HepG2 (cell line): Measurements from ENCODE around the gene TAGLN. TPM values are rescaled to one million over a fixed set of nuclear protein-coding genes. Genes with fewer than 3 reads are reported as not detected.

ENCODE experiments used
- BCL3 ChIP-seq: sonication (generic); formaldehyde crosslinking; IDR thresholded peaks from 2 replicates; pipeline ENCODE4 v1.5.1; 2020; ENCODE audit warnings: mild to moderate bottlenecking, missing genetic modification reagents, moderate library complexity
- CSRNP1 ChIP-seq: sonication (generic); formaldehyde crosslinking; IDR thresholded peaks from 2 replicates; pipeline ENCODE4 v1.8.1; 2023; ENCODE audit warnings: mild to moderate bottlenecking, missing genetic modification reagents
- FOXA3 ChIP-seq: IDR thresholded peaks from 2 replicates; pipeline ENCODE4 v1.6.1; 2016; ENCODE audit warnings: missing genetic modification reagents, missing compliant biosample characterization
- GTF3A ChIP-seq: sonication (generic); formaldehyde crosslinking; conservative IDR thresholded peaks from 2 replicates; pipeline ENCODE4 v1.4.0; 2020; ENCODE audit warnings: mild to moderate bottlenecking, missing genetic modification reagents
- HOXA5 ChIP-seq: sonication (generic); formaldehyde crosslinking; IDR thresholded peaks from 2 replicates; pipeline ENCODE4 v1.4.0; 2020; ENCODE audit warnings: missing genetic modification reagents
- KMT2A ChIP-seq: sonication (generic); formaldehyde crosslinking; IDR thresholded peaks from 2 replicates; pipeline ENCODE4 v1.4.0; 2020; ENCODE audit warnings: missing genetic modification reagents
- MIXL1 ChIP-seq: IDR thresholded peaks from 2 replicates; pipeline ENCODE4 v1.6.1; 2016
- NAIF1 ChIP-seq: sonication (generic); formaldehyde crosslinking; IDR thresholded peaks from 2 replicates; pipeline ENCODE4 v1.5.0; 2020; ENCODE audit warnings: mild to moderate bottlenecking, missing genetic modification reagents, borderline replicate concordance
- NFKBIZ ChIP-seq: IDR thresholded peaks from 2 replicates; pipeline ENCODE4 v1.6.1; 2018; ENCODE audit warnings: missing genetic modification reagents, missing compliant biosample characterization
- RFX3 ChIP-seq: IDR thresholded peaks from 2 replicates; pipeline ENCODE4 v1.6.1; 2016; ENCODE audit warnings: missing biosample characterization, missing genetic modification reagents
- SMARCC2 ChIP-seq: fragments of 450-650 bp; IDR thresholded peaks from 2 replicates; pipeline ENCODE4 v1.6.1; 2017; ENCODE audit warnings: antibody characterized with exemption, mild to moderate bottlenecking
- SOX6 ChIP-seq, 2 experiments: fragments of 450-650 bp in 1 of 2; sonication (generic) in 1 of 2; formaldehyde crosslinking in 1 of 2; IDR thresholded peaks; 2 replicates each; pipeline versions ENCODE4 v1.4.0 to v1.6.1; 2017 to 2020; ENCODE audit warnings: antibody characterized with exemption in 1 of 2, mild to moderate bottlenecking in 1 of 2, missing genetic modification reagents in 1 of 2
- SP4 ChIP-seq: sonication (generic); formaldehyde crosslinking; IDR thresholded peaks from 2 replicates; pipeline ENCODE4 v1.8.1; 2023; ENCODE audit warnings: mild to moderate bottlenecking, missing genetic modification reagents
- WIZ ChIP-seq: sonication (generic); formaldehyde crosslinking; IDR thresholded peaks from 2 replicates; pipeline ENCODE4 v1.5.1; 2020; ENCODE audit warnings: mild to moderate bottlenecking, missing genetic modification reagents
- YEATS2 ChIP-seq: sonication (generic); formaldehyde crosslinking; IDR thresholded peaks from 2 replicates; pipeline ENCODE4 v1.4.0; 2020; ENCODE audit warnings: missing genetic modification reagents, borderline replicate concordance
- ZBTB4 ChIP-seq: sonication (generic); formaldehyde crosslinking; IDR thresholded peaks from 2 replicates; pipeline ENCODE4 v1.4.0; 2020; ENCODE audit warnings: missing genetic modification reagents, mild to moderate bottlenecking, borderline replicate concordance
- ZMAT3 ChIP-seq: sonication (generic); formaldehyde crosslinking; conservative IDR thresholded peaks from 2 replicates; pipeline ENCODE4 v1.7.0; 2021; ENCODE audit warnings: missing genetic modification reagents
- ZNF235 ChIP-seq: sonication (generic); formaldehyde crosslinking; IDR thresholded peaks from 2 replicates; pipeline ENCODE4 v1.8.1; 2023; ENCODE audit warnings: mild to moderate bottlenecking, missing genetic modification reagents, borderline replicate concordance
- ZNF382 ChIP-seq: sonication (generic); formaldehyde crosslinking; IDR thresholded peaks from 2 replicates; pipeline ENCODE4 v1.5.0; 2020; ENCODE audit warnings: missing genetic modification reagents, mild to moderate bottlenecking, borderline replicate concordance
- ZNF383 ChIP-seq: sonication (generic); formaldehyde crosslinking; IDR thresholded peaks from 2 replicates; pipeline ENCODE4 v1.4.0; 2020; ENCODE audit warnings: missing genetic modification reagents, mild to moderate bottlenecking, borderline replicate concordance
- polyA plus RNA-seq, 8 experiments: library from polyadenylated mRNA; depleted of rRNA in 3 of 8; stranded (reverse) in 7 of 8; unstranded in 1 of 8; fragments of >200 nt; fragmentation: Illumina TruSeq in 4 of 8; extraction: Trizol in 4 of 8; gene quantifications; 2 replicates each; pipeline versions ENCODE4 v1.2.1 to v1.2.3, GENCODE V29; 2011 to 2016; ENCODE audit warnings: low read depth in 4 of 8, missing spikeins in 1 of 8, mixed read lengths in 1 of 8; ENCODE audit not compliant: insufficient read depth in 1 of 8
- total RNA-seq, 5 experiments: library from RNA; depleted of rRNA; stranded (reverse); fragments of >200 nt; fragmentation: Illumina TruSeq; extraction: Trizol; gene quantifications; 2 replicates each; pipeline ENCODE4 v1.2.3, GENCODE V29; 2016; ENCODE audit warnings: low read depth in 1 of 5
- TF ChIP-seq, protein P1 (sequence below): sonication (generic); formaldehyde crosslinking; IDR thresholded peaks from 2 replicates; pipeline ENCODE4 v1.8.0; 2022; ENCODE audit warnings: missing genetic modification reagents, mild to moderate bottlenecking, borderline replicate concordance
- TF ChIP-seq, protein P2 (sequence below): sonication (generic); formaldehyde crosslinking; IDR thresholded peaks from 2 replicates; pipeline ENCODE4 v1.5.1; 2020; ENCODE audit warnings: missing genetic modification reagents, mild to moderate bottlenecking, borderline replicate concordance

The TAGLN gene
- total and polyA plus RNA-seq, 2 of the 13 experiments (the other 11 are each of a cell fraction or from before 2014, with no cell fraction given): 12.6 to 75.4 TPM

GRCh38 chr11:117231842-117232091 is 32.6 kb downstream of the TAGLN start, which contains the start of gene PCSK7 (continued):
- TF ChIP-seq ZMAT3 (CRISPR knock-in tag) (no peak), ZNF235 (CRISPR knock-in tag) (no peak), RFX3 (CRISPR knock-in tag) (no peak), ZNF383 (CRISPR knock-in tag) (no peak), HOXA5 (CRISPR knock-in tag) (no peak), WIZ (CRISPR knock-in tag) (no peak), SMARCC2 (no peak), ZBTB4 (CRISPR knock-in tag) (no peak), MIXL1 (CRISPR knock-in tag) (no peak), SP4 (CRISPR knock-in tag) (no peak), KMT2A (CRISPR knock-in tag) (no peak), SOX6 (IDR thresholded peaks at IDR 0.05) (no peak), SOX6 (CRISPR knock-in tag; IDR thresholded peaks at IDR 0.05) (no peak), GTF3A (CRISPR knock-in tag) (no peak), NFKBIZ (CRISPR knock-in tag) (no peak), FOXA3 (CRISPR knock-in tag) (no peak), BCL3 (CRISPR knock-in tag) (0 out of 2 replicates have a peak, but pooled peaks have one; percentile 15), NAIF1 (CRISPR knock-in tag) (no peak), CSRNP1 (CRISPR knock-in tag) (0 out of 2 replicates have a peak, but pooled peaks have one; percentile 22), ZNF382 (CRISPR knock-in tag) (no peak), YEATS2 (CRISPR knock-in tag) (no peak)
- TF ChIP-seq, protein P1, sequence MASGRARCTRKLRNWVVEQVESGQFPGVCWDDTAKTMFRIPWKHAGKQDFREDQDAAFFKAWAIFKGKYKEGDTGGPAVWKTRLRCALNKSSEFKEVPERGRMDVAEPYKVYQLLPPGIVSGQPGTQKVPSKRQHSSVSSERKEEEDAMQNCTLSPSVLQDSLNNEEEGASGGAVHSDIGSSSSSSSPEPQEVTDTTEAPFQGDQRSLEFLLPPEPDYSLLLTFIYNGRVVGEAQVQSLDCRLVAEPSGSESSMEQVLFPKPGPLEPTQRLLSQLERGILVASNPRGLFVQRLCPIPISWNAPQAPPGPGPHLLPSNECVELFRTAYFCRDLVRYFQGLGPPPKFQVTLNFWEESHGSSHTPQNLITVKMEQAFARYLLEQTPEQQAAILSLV (CRISPR knock-in tag): no peak
- TF ChIP-seq, protein P2, sequence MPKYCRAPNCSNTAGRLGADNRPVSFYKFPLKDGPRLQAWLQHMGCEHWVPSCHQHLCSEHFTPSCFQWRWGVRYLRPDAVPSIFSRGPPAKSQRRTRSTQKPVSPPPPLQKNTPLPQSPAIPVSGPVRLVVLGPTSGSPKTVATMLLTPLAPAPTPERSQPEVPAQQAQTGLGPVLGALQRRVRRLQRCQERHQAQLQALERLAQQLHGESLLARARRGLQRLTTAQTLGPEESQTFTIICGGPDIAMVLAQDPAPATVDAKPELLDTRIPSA (CRISPR knock-in tag): no peak
